Stimulated activated CD4-positive, alpha-beta T cell treated with anti-CD3 and anti-CD28 coated beads, Interleukin-12 subunit alpha, Interleukin-12 subunit beta, amount 100 ng/mL, for 24 hours (primary cell): ENCODE data around the gene ACOX3.
"Not testable (repeated sequence)": the region's sequence is repeated elsewhere in the genome, so short reads cannot be mapped to it uniquely, and the experiment has no call there.

Experiments
- DNase-seq, 2 experiments: peaks; one replicate each; pipeline ENCODE4 v3.0.0-alpha.2; 2020; ENCODE audit warnings: low read depth in 2 of 2

The ACOX3 gene

DNA sequence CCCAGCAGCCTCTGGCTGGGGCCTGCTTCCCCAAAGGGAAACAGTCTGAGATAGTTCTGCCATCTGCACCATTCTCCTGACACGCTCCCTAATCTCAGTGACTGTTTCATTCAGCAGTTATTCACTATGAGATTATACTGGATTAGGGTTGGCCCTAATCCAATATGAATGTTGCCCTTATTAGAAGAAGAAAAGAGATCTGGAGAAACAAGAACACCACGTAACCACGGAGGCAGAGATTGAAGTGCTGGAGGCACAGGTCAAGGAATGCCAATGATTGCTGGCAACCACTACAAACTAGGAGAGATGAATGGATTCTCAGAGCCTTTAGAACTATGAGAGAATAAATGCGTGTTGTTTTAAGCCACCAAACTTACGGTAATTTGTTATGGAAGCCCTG lies 7.4 kb downstream of the ACOX3 start:
- no peak for DNase-seq

DNA sequence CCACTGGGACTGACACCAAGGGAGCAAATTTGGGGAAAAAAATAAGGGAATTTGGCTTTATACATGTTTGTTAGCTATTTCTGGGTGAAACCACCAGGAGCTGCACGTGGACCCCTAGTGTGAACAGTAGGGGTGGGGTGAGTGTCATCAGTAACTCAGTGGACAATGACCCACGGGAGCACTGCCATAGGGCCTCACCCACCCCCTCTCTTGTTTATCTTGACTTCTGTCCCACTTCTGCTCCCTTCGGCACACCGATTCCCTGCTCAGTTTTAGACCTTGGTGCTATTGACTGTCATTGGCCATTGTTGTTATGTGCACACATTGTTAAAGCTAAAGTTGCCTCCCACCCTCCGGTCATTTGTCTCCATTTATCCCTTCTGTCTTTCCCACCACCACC lies 9.0 kb downstream of the ACOX3 start:
- DNase-seq, result no peak

DNA sequence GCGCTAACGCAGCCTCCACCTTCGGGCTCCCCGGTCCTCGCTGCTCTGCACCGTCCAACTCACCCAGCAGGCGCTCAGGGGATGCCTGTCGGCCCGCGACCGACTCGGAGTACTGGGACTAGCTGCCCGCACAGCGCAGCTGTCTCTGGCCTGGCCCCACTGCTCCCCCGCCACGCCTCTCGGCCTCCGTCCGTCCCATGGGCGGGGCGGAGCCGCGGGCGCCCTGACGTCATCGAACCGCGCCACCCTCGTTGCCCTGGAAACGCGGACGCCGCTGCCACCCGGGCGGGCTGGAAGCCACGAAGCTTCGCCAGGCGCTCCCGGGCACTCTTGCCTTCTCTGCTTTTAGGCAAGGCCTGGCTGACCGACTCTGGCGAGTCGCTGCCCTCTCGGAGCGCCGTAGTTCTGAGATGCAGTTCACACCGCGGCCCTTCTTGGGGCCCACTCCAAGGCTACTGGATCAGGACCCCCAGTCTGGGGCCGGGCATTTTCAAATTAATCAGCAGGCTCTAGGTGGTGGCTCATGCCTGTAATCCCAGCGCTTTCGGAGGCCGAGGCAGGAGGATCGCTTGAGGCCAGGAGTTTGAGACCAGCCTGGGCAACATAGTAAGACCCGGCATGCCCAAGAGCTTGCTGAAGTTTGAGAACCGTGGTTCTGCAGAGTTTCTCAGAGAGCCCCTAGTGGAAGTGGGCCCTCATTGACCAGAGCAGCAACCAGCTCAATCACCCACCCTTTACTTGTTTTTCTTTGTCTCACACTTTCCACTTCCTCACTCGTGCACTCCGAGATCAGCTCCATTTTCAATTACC lies 12.0 kb downstream of the ACOX3 start:
- peak; percentile 85 to 89 for DNase-seq

GRCh38 chr4:8427761-8428287 lies 12.7 kb downstream of the ACOX3 start:
- DNase-seq, result no peak

DNA sequence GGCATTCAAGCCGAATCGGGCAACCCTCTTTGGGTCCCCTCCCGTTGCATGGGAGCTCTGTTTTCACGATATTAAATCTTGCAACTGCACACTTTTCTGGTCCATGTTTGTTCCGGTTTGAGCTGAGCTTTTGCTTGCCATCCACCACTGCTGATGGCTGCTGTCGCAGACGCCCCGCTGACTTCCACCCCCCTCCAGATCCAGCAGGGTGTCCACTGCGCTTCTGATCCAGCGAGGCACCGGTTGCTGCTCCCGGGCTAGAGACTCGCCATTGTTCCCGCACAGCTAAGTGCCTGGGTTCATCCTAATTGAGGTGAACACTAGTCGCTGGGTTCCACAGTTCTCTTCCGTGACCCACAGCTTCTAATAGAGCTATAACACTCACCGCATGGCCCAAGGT lies 13.3 kb downstream of the ACOX3 start:
- DNase-seq, result no peak

GRCh38 chr4:8422786-8423185 lies 17.7 kb downstream of the ACOX3 start:
- no peak for DNase-seq

DNA sequence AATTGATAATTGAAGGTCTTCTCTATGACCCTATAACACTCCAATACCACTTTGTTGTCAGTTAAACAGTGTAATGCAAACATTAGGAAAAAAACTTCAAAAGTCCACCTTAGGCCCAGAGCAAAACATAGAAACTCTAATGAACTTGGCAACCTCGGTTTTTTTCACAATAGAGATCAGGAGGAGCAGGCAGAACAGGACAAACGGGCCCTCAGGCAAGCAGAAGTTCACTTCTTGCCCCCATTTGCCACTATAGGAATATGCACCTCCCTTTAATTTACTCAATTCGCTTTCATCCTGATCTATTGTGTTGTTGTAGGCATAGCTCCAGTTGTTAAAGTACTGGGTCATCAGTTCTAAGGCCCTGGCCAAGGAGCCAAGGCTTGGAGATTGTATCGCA lies 18.2 kb downstream of the ACOX3 start:
- DNase-seq, result no peak

- not testable (repeated sequence) for DNase-seq
Measured at GRCh38 chr4:8420151-8420550, 20.4 kb downstream of the ACOX3 start.

DNA sequence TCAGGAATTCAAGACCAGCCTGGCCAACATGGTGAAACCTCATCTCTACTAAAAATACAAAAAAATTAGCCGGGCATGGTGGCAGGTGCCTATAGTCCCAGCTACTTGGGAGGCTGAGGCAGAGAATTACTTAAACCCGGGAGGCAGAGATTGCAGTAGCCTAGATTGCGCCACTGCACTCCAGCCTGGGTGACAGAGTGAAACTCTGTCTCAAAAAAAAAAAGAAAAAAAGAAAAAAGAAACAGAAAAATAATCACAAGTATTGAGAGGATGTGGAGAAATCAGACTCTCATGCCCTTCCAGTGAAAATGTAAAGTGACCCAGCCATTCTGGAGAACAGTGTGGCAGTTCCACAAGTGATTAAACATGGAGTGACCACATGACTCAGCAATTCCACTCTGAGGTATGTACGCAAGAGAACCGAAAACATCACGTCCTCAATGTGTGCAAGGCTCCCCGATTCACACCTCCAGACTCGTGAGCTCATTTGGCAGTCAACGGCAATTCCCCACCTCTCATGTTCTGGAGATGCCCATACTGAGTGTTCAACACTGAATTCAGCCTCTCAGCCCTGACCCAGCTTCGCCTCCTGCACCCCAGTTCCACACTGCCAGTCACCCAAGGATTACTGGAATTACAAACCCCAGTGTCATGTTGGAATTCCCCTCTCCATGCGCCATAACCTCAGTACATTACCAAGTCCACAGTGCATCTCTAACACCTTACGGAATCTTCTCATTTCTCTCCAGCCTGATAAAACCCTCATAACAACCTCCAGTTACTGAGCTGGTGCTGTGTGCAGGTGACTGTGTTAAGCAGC lies 21.1 kb downstream of the ACOX3 start:
- DNase-seq, result peak in 1 of 2 experiments; percentile 43

DNA sequence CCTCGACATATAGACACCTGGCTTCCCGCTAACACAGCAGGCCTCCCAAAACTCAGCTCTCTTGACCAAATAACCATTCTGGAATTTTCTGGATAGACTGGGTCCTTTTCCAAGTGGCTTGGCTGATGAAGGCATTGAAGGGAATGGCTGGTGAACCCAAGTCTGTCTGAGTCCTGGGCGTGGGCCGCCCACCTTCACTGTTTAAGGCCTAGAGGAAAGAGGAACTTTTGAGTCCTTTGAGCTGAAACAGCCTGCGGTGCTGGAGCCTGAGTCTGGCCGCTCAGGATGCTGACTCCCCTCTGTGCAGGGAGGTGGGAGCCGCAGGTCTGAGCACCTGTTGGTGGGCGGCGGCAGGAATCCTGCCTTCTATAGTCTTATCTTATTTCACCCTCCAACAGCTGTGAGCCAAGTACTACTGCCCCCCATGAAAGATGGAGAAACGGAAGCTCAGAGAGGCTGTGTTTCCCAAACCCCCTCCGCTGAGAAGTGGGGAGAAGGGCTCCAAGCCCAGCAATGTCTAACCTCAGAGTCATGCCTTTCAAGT lies 23.4 kb downstream of the ACOX3 start:
- DNase-seq, result no peak

- peak in 1 of 2 experiments; percentile 49 for DNase-seq
Measured at GRCh38 chr4:8414377-8414776, 26.1 kb downstream of the ACOX3 start.

- no peak for DNase-seq
Measured at GRCh38 chr4:8412288-8412687, 28.2 kb downstream of the ACOX3 start.

DNA sequence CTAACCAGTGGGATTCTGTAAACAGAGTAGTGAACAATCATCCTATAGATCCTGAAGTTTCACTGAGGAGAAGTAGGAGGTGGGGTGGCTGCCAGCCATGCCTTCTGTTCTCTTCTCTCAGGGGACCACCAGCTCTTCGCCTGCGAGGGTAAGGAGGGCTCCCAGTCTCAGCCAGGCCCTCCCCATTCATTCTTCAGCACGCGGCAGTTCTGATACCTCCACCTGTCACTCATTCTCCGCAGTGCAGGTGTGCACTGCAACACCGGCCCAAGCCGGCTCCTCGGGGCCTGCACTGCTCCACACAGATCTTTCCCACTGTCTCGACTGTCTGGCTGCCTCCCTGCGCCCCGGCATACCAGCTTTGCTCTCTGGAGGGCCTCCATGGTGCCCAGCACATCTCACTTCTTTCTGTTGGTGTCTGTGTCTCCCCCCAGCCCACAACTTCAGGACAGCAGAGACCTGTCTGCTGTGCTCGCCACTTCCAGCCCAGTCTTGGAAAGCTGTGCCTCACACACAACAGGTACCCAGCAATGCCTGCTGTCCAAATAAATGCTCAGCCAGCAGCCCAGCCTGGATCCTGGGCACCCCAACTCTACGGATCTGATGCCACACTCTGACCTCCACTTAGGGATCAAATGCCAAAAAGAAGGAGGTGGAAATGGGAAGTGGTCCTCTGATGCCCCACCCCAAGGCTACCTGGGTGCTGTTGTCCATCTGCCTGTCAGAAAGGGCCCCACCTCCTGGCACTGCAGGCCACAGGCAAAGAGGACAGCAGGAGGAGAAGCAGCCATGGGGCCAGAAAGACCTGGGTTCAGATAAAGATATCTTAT lies 29.0 kb downstream of the ACOX3 start:
- no peak for DNase-seq

DNA sequence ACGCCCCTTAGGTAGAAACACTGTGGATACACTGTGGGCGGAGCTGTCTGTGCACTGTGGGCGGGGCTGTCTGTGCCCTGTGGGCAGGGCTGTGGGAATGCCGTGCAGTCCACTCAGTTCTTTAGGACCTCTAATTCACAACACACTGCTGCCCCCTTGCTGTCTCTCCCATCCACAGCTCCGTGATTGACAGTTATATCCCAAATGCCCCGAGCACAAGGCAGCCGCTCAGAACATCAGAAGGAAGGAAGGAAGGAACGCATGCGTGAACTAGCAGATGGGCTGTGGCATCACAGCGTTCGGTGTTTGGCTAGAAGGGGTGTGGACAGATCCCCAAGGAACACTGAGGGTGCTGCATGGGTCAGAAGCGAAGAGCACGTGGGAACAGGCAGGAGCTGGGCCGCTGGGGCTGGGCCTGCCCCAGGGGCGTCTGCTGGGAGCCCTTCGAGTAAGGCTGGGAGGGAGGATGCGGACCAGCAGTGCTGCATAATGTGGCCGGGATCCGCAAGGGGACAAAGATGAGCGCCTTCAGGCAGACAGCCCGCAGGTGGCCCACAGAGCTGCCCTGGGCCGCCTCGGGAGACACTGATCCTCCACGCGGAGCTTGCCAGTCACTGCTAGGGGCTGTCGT lies 29.8 kb downstream of the ACOX3 start:
- no peak for DNase-seq

GRCh38 chr4:8410066-8410625 lies 30.4 kb downstream of the ACOX3 start:
- DNase-seq, result no peak

DNA sequence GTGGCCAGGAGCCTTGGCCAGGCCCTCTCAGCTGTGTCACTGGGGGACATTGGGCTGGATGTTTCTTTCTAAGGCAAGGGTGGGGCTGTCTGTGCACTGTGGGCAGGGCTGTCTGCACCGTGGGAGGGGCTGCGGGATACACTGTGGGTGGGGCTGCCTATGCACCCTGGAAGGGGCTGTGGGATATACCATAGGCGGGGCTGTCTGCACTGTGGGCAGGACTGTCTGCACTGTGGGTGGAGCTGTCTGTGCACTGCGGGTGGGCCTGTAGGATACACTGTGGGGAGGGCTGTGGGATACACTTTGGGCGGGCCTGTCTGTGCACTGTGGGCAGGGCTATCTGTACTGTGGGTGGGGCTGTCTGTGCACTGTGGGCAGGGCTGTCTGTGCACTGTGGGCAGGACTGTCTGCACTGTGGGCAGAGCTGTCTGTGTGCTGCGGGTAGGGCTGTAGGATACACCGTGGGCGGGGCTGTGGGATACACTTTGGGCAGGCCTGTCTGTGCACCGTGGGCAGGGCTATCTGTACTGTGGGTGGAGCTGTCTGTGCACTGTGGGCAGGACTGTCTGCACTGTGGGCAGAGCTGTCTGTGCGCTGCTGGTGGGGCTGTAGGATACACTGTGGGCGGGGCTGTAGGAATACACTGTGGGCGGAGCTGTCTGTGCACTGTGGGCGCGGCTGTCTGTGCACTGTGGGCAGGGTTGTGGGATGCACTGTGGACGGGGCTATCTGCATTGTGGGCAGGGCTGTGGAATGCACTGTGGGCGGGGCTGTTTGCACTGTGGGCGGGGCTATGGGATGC lies 31.1 kb downstream of the ACOX3 start:
- no peak for DNase-seq

- no peak for DNase-seq
Measured at GRCh38 chr4:8407756-8408155, 32.8 kb downstream of the ACOX3 start.

DNA sequence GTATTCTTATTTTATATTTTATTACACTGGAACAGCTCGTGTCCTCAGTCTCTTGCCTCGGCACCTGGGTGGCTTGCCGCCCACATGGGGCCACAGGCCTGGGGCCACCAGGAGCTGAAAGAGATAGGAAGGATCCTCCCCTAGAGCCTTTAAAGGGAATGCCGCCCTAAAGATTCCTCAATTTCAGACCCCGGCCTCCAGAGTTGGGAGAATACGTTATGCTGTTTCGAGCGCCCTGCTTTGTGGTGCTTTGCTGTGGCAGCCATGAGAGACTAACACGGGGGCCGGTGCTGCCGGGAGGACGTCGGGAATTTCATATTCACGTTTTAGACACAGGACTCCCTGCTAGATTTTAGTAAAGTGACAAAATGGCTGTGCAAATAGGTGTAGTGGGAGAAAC lies 33.2 kb downstream of the ACOX3 start:
- DNase-seq, result no peak

DNA sequence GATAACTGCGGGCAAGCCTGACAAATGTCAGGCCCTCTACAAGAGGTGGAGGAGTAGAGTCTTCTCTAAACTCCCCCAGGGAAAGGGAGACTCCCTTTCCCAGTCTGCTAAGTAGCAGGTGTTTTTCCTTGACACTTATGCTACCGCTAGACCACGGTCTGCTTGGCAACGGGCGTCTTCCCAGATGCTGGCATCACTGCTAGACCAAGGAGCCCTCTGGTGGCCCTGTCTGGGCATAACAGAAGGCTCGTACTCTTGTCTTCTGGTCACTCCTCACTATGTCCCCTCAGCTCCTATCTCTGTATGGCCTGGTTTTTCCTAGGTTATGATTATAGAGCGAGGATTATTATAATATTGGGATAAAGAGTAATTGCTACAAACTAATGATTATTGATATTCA lies 33.6 kb downstream of the ACOX3 start:
- not testable (repeated sequence) for DNase-seq

DNA sequence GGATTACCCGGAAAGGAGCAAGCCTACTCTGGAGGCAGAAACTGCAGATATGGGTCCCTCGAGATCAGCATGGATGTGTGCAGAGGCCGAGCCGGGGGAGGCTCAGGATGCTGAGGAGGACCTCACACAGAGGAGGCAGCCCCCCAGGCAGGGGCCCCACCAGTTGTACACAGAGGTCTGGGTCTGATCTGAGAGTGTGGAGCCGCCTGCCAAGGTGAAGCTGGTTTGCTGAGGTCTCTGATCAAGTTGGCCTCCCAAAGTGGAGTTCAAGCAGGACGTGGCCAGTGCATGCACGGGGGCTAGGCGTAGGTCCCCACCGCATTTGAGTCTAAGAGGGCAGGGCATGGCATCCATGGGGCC lies 35.0 kb downstream of the ACOX3 start:
- DNase-seq, result no peak
